GM12865 (cell line): Measurements from ENCODE around the gene PYDC1.

Experiments
- DNase-seq: peaks from one replicate; pipeline ENCODE4 v3.0.0; 2010; ENCODE audit warnings: low read depth
- H3K4me3 ChIP-seq: 2 replicates; pipeline ENCODE4 v1.5.1; 2011; ENCODE audit warnings: mild to moderate bottlenecking, low read depth, low read length, control low read depth
- CTCF ChIP-seq: IDR thresholded peaks from 2 replicates; pipeline ENCODE4 v1.5.1; 2011; ENCODE audit warnings: low read length, control low read depth, low read depth, inconsistent platforms; ENCODE audit not compliant: insufficient read depth; ENCODE audit errors: missing control alignments

Gene PYDC1

GRCh38 chr16:31221357-31222160 lies 4.6 kb upstream of the PYDC1 start:
- no peak overlapping the region for H3K4me3 ChIP-seq
- DNase-seq, result no peak
- TF ChIP-seq CTCF, result no peak

DNA sequence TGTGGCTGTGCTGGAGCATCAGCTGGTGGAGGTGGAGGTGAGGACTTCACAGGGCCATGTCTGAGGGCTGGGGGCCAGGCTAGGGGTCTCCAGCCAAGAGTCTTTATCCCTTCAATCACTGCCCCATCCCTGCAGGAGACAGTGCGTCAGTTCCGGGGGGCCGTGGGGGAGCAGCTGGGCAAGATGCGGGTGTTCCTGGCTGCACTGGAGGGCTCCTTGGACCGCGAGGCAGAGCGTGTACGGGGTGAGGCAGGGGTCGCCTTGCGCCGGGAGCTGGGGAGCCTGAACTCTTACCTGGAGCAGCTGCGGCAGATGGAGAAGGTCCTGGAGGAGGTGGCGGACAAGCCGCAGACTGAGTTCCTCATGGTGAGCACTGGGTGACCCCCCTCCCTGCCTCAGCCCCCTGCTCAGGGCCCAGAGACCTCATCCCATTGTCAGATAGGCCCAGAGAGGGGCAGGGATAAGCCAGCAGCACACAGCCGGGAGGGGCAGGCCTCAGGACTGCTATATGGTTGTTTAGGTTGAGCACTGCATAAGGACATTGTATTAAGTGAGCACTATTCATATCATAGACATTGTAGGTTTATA lies 2.3 kb upstream of the PYDC1 start:
- H3K4me3 ChIP-seq, result no peak overlapping the region
- DNase-seq, result no peak
- no peak for TF ChIP-seq CTCF

- H3K4me3 ChIP-seq, result no peak overlapping the region
- no peak for TF ChIP-seq CTCF
Measured at GRCh38 chr16:31217136-31217530, 198 bp upstream of the PYDC1 start.

GRCh38 chr16:31215287-31216162 lies 1.4 kb downstream of the PYDC1 start:
- no peak for DNase-seq
- no peak for TF ChIP-seq CTCF
- no peak overlapping the region for H3K4me3 ChIP-seq

More at GRCh38 chr16:31217136-31217530, 198 bp upstream of the PYDC1 start:
- DNase-seq, result no peak

DNA sequence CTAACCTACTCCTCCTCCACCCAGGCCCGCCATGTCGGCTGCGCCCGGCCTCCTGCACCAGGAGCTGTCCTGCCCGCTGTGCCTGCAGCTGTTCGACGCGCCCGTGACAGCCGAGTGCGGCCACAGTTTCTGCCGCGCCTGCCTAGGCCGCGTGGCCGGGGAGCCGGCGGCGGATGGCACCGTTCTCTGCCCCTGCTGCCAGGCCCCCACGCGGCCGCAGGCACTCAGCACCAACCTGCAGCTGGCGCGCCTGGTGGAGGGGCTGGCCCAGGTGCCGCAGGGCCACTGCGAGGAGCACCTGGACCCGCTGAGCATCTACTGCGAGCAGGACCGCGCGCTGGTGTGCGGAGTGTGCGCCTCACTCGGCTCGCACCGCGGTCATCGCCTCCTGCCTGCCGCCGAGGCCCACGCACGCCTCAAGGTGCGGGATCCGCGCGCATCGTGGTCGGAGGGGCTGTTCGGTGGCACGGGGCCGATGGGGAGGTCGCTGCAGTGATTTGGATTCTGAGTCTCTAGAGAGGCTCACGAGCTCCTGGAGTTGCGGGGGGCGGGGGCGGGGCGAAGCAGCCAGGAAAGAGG lies 2.1 kb downstream of the PYDC1 start:
- TF ChIP-seq CTCF, result no peak
- no peak for DNase-seq
- no peak overlapping the region for H3K4me3 ChIP-seq

DNA sequence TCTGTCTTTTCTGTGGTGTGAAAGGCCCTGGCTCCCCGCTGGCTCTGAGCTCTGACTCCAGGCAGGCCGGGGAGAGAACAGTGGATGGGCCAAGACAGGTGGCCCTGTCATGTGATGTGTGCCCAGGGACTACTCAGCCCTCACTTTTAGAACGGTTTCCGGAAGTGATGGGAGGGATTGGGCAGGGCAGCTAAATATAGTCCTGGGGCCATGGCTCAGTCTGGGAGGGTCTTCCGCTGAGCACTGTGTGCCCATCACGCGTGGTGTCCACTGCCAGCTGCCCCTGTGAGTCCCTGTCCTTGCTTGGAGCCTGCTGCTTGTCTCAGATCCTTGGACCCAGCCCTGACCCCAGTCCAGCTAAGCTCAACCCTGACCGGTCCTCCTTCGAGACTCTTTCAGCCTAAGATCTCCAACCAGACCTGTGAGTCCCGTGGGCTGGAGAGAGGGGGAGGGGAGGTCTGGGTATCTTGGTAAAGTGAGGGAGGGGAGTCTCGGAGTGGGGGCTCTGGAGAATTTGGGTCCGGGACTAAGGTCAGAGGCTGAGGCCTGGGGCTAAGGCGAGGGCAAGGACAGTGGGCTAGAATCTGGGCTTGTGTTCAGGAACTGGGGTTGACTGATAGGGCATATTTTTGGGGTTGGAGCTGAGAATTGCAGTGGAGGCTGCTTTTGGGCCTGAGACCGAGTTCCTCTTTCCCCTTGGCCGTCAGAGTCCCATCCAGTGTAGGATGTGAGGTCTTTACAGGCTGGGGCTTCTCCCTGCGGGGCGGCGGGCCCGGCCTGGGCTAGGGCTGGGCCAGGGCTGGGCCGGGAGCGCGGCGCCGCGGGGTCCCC lies 2.8 kb downstream of the PYDC1 start, which contains the start of gene TRIM72:
Gene TRIM72 (plus strand): TSS at position 243 of the 831 bp plus-strand sequence. CDS start 620 bp downstream, outside the sequence.
- no peak for DNase-seq
- no peak for TF ChIP-seq CTCF
- H3K4me3 ChIP-seq, result no peak within 1 kb of the TSS
